HEK293 (cell line): ENCODE results near the gene CHRNA9.
A peak's percentile ranks its signal among the peaks of the same experiment; 100 is the strongest.

Source experiments
- AEBP2 ChIP-seq: fragments of 450-650 bp; formaldehyde crosslinking; IDR thresholded peaks from 2 replicates; pipeline ENCODE4 v1.5.1; 2016; ENCODE audit warnings: missing biosample characterization, missing genetic modification characterization, borderline replicate concordance
- BCL11B ChIP-seq: fragments of 450-650 bp; formaldehyde crosslinking; IDR thresholded peaks from 2 replicates; pipeline ENCODE4 v1.5.1; 2016; ENCODE audit warnings: low read depth, missing biosample characterization, missing genetic modification characterization
- HOXC10 ChIP-seq: sonication (generic); formaldehyde crosslinking; IDR thresholded peaks from 2 replicates; pipeline ENCODE4 v1.8.1; 2023; ENCODE audit warnings: mild to moderate bottlenecking, missing genetic modification reagents
- MYNN ChIP-seq: fragments of 450-650 bp; formaldehyde crosslinking; IDR thresholded peaks from 2 replicates; pipeline ENCODE4 v1.5.1; 2016; ENCODE audit warnings: missing biosample characterization, missing genetic modification characterization, borderline replicate concordance
- OSR2 ChIP-seq: fragments of 450-650 bp; formaldehyde crosslinking; IDR thresholded peaks from 2 replicates; pipeline ENCODE4 v1.5.1; 2016; ENCODE audit warnings: missing biosample characterization, missing genetic modification characterization
- SP7 ChIP-seq: fragments of 450-650 bp; formaldehyde crosslinking; IDR thresholded peaks from 2 replicates; pipeline ENCODE4 v1.5.1; 2016; ENCODE audit warnings: missing biosample characterization, missing genetic modification characterization
- TRIM28 ChIP-seq: IDR thresholded peaks from 2 replicates; pipeline ENCODE4 v1.6.1; 2011; ENCODE audit warnings: low read length, control low read depth, borderline replicate concordance
- ZBTB20 ChIP-seq: fragments of 450-650 bp; formaldehyde crosslinking; IDR thresholded peaks from 2 replicates; pipeline ENCODE4 v1.5.1; 2016; ENCODE audit warnings: missing biosample characterization, missing genetic modification characterization
- ZBTB21 ChIP-seq: fragments of 450-650 bp; formaldehyde crosslinking; IDR thresholded peaks from 2 replicates; pipeline ENCODE4 v1.5.1; 2017; ENCODE audit warnings: missing biosample characterization, missing genetic modification characterization
- ZFP41 ChIP-seq: fragments of 450-650 bp; formaldehyde crosslinking; IDR thresholded peaks from 2 replicates; pipeline ENCODE4 v1.5.1; 2016; ENCODE audit warnings: missing biosample characterization, missing genetic modification characterization, borderline replicate concordance
- ZIC2 ChIP-seq: fragments of 450-650 bp; formaldehyde crosslinking; IDR thresholded peaks from 2 replicates; pipeline ENCODE4 v1.5.1; 2016; ENCODE audit warnings: missing biosample characterization, missing genetic modification characterization
- ZNF138 ChIP-seq: fragments of 450-650 bp; formaldehyde crosslinking; IDR thresholded peaks from 2 replicates; pipeline ENCODE4 v1.5.1; 2016; ENCODE audit warnings: missing biosample characterization, missing genetic modification characterization, borderline replicate concordance
- ZNF155 ChIP-seq: fragments of 450-650 bp; formaldehyde crosslinking; IDR thresholded peaks from 2 replicates; pipeline ENCODE4 v1.5.1; 2016; ENCODE audit warnings: missing biosample characterization, missing genetic modification characterization
- ZNF169 ChIP-seq: fragments of 450-650 bp; formaldehyde crosslinking; IDR thresholded peaks from 2 replicates; pipeline ENCODE4 v1.5.1; 2016; ENCODE audit warnings: missing biosample characterization, missing genetic modification characterization
- ZNF211 ChIP-seq: fragments of 450-650 bp; formaldehyde crosslinking; IDR thresholded peaks from 2 replicates; pipeline ENCODE4 v1.5.1; 2016; ENCODE audit warnings: low read depth, missing biosample characterization, missing genetic modification characterization
- ZNF24 ChIP-seq: fragments of 450-650 bp; formaldehyde crosslinking; IDR thresholded peaks from 2 replicates; pipeline ENCODE4 v1.5.1; 2016; ENCODE audit warnings: missing biosample characterization, missing genetic modification characterization
- ZNF26 ChIP-seq: fragments of 450-650 bp; formaldehyde crosslinking; IDR thresholded peaks from 2 replicates; pipeline ENCODE4 v1.5.1; 2016; ENCODE audit warnings: missing biosample characterization, missing genetic modification characterization
- ZNF266 ChIP-seq: fragments of 450-650 bp; formaldehyde crosslinking; IDR thresholded peaks from 2 replicates; pipeline ENCODE4 v1.5.1; 2016; ENCODE audit warnings: missing biosample characterization, missing genetic modification characterization, low read depth
- ZNF292 ChIP-seq: fragments of 450-650 bp; formaldehyde crosslinking; IDR thresholded peaks from 2 replicates; pipeline ENCODE4 v1.5.1; 2016; ENCODE audit warnings: low read depth, missing biosample characterization, missing genetic modification characterization, borderline replicate concordance
- ZNF362 ChIP-seq: fragments of 450-650 bp; formaldehyde crosslinking; IDR thresholded peaks from 2 replicates; pipeline ENCODE4 v1.5.1; 2016; ENCODE audit warnings: missing biosample characterization, missing genetic modification characterization
- ZNF391 ChIP-seq: fragments of 450-650 bp; formaldehyde crosslinking; IDR thresholded peaks from 2 replicates; pipeline ENCODE4 v1.5.1; 2016; ENCODE audit warnings: low read depth, missing biosample characterization, missing genetic modification characterization, borderline replicate concordance
- ZNF394 ChIP-seq: fragments of 450-650 bp; formaldehyde crosslinking; IDR thresholded peaks from 2 replicates; pipeline ENCODE4 v1.5.1; 2016; ENCODE audit warnings: missing biosample characterization, missing genetic modification characterization, mild to moderate bottlenecking, moderate library complexity, borderline replicate concordance
- ZNF423 ChIP-seq: fragments of 450-650 bp; formaldehyde crosslinking; IDR thresholded peaks from 2 replicates; pipeline ENCODE4 v1.5.1; 2016; ENCODE audit warnings: missing biosample characterization, missing genetic modification characterization
- ZNF544 ChIP-seq: fragments of 450-650 bp; formaldehyde crosslinking; IDR thresholded peaks from 2 replicates; pipeline ENCODE4 v1.5.0; 2017; ENCODE audit warnings: missing biosample characterization, missing genetic modification characterization
- ZNF600 ChIP-seq: fragments of 450-650 bp; formaldehyde crosslinking; IDR thresholded peaks from 2 replicates; pipeline ENCODE4 v1.5.1; 2016; ENCODE audit warnings: missing biosample characterization, missing genetic modification characterization
- ZNF747 ChIP-seq: fragments of 450-650 bp; formaldehyde crosslinking; IDR thresholded peaks from 2 replicates; pipeline ENCODE4 v1.5.1; 2016; ENCODE audit warnings: missing biosample characterization, missing genetic modification characterization
- ZNF843 ChIP-seq: fragments of 450-650 bp; formaldehyde crosslinking; IDR thresholded peaks from 2 replicates; pipeline ENCODE4 v1.5.1; 2016; ENCODE audit warnings: missing biosample characterization, missing genetic modification characterization
- TF ChIP-seq, protein P1 (sequence below): fragments of 450-650 bp; formaldehyde crosslinking; IDR thresholded peaks from 2 replicates; pipeline ENCODE4 v1.5.1; 2016; ENCODE audit warnings: missing biosample characterization, missing genetic modification characterization
- TF ChIP-seq, protein P2 (sequence below): fragments of 450-650 bp; formaldehyde crosslinking; IDR thresholded peaks from 2 replicates; pipeline ENCODE4 v1.5.1; 2017; ENCODE audit warnings: missing biosample characterization, missing genetic modification characterization
- TF ChIP-seq, protein P3 (sequence below): fragments of 450-650 bp; formaldehyde crosslinking; IDR thresholded peaks from 2 replicates; pipeline ENCODE4 v1.5.1; 2017; ENCODE audit warnings: missing biosample characterization, missing genetic modification characterization

Gene CHRNA9

DNA sequence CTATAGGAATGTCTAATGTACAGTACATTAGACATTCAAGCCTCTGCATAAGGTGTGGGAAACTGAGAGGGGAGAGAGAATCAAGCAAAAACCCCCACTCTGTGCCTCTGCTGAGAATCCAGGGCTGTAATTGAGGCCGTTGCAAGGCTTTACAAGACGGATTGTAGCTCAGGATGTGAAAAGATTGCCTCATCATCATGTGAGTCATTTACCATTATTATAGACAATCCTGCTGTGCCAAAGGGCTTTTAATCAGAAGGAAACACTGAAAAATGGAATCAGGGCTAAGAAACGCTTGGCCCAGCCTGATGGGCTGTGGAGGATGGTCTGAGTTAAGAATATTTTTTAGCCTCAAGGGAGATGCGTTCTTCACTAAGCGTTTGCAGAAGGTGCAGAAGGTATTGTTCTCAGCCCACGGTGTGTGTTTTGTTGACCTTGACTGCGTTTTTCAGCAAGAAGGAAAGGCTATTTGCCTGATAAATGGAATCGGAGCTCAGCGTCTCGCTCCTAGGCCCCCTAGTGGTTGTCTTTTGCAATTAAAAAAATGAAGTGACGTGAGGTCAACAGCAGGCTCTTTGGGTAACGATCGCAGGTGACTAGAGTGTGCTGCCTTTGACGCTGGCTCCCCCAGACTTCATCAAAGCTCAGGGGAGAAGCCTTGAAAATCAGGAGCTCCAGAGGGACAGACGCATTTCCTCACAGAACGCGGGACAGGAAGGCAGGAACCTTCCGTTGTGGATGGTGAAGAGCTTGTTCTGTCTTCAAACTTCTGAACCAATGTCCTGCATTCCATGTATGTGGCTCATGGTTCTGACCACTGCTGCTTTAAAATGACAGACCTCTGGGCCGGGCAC is 18.1 kb upstream of the CHRNA9 start (continued):
- TF ChIP-seq, protein P1, sequence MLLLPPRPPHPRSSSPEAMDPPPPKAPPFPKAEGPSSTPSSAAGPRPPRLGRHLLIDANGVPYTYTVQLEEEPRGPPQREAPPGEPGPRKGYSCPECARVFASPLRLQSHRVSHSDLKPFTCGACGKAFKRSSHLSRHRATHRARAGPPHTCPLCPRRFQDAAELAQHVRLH (tag by site-specific recombination) = no peak
- TF ChIP-seq ZNF138 (tag by site-specific recombination) (no peak), ZNF391 (tag by site-specific recombination) (no peak), ZNF24 (tag by site-specific recombination) (peak; percentile 75; the same call in 1 of the 2 replicates), MYNN (tag by site-specific recombination) (peak; percentile 96), SP7 (tag by site-specific recombination) (peak; percentile 87), ZNF211 (no peak), ZNF423 (no peak), ZNF266 (tag by site-specific recombination) (no peak), HOXC10 (CRISPR knock-in tag) (no peak), ZNF843 (tag by site-specific recombination) (0 out of 2 replicates have a peak, but pooled peaks have one; percentile 42), ZNF394 (tag by site-specific recombination) (0 out of 2 replicates have a peak, but pooled peaks have one; percentile 41), TRIM28 (peak; percentile 88), ZNF26 (tag by site-specific recombination) (no peak), ZFP41 (tag by site-specific recombination) (no peak), AEBP2 (tag by site-specific recombination) (no peak), ZNF544 (no peak), BCL11B (tag by site-specific recombination) (no peak), ZNF155 (tag by site-specific recombination) (no peak), ZBTB21 (tag by site-specific recombination) (peak; percentile 20; the same call in 1 of the 2 replicates), ZIC2 (tag by site-specific recombination) (0 out of 2 replicates have a peak, but pooled peaks have one; percentile 22), ZNF362 (tag by site-specific recombination) (no peak), ZBTB20 (tag by site-specific recombination) (no peak), ZNF747 (no peak), ZNF600 (tag by site-specific recombination) (peak; percentile 46; the same call in 1 of the 2 replicates), ZNF169 (no peak), OSR2 (no peak; the same call in 1 of the 2 replicates), ZNF292 (no peak)
- TF ChIP-seq, protein P2, sequence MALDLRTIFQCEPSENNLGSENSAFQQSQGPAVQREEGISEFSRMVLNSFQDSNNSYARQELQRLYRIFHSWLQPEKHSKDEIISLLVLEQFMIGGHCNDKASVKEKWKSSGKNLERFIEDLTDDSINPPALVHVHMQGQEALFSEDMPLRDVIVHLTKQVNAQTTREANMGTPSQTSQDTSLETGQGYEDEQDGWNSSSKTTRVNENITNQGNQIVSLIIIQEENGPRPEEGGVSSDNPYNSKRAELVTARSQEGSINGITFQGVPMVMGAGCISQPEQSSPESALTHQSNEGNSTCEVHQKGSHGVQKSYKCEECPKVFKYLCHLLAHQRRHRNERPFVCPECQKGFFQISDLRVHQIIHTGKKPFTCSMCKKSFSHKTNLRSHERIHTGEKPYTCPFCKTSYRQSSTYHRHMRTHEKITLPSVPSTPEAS (tag by site-specific recombination) = 0 out of 2 replicates have a peak, but pooled peaks have one; percentile 37
- TF ChIP-seq, protein P3, sequence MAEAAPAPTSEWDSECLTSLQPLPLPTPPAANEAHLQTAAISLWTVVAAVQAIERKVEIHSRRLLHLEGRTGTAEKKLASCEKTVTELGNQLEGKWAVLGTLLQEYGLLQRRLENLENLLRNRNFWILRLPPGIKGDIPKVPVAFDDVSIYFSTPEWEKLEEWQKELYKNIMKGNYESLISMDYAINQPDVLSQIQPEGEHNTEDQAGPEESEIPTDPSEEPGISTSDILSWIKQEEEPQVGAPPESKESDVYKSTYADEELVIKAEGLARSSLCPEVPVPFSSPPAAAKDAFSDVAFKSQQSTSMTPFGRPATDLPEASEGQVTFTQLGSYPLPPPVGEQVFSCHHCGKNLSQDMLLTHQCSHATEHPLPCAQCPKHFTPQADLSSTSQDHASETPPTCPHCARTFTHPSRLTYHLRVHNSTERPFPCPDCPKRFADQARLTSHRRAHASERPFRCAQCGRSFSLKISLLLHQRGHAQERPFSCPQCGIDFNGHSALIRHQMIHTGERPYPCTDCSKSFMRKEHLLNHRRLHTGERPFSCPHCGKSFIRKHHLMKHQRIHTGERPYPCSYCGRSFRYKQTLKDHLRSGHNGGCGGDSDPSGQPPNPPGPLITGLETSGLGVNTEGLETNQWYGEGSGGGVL (tag by site-specific recombination) = peak; percentile 70
